K562 (cell line): Measurements from ENCODE around the gene PRRC2B.

ENCODE experiments used
- EZH2 ChIP-seq: IDR thresholded peaks from 2 replicates; pipeline ENCODE4 v1.6.1; 2012; ENCODE audit warnings: low read depth, mild to moderate bottlenecking, inconsistent platforms, low read length, borderline replicate concordance
- KAT2B ChIP-seq: IDR thresholded peaks from one replicate; pipeline ENCODE4 v1.6.1; 2012; ENCODE audit warnings: low read depth, mild to moderate bottlenecking, control low read depth, inconsistent platforms, low read length, moderate library complexity
- POLR2AphosphoS5 ChIP-seq: IDR thresholded peaks from 2 replicates; pipeline ENCODE4 v1.6.1; 2011; ENCODE audit warnings: mild to moderate bottlenecking, low read depth, low read length, moderate library complexity; ENCODE audit not compliant: control insufficient read depth, insufficient read depth
- ZNF274 ChIP-seq: IDR thresholded peaks from 2 replicates; pipeline ENCODE4 v1.6.1; 2011; ENCODE audit warnings: low read depth, mild to moderate bottlenecking, low read length, moderate library complexity, borderline replicate concordance
- TF ChIP-seq, protein P1 (sequence below): sonication (generic); formaldehyde crosslinking; IDR thresholded peaks from 2 replicates; pipeline ENCODE4 v1.8.0; 2023; ENCODE audit warnings: mild to moderate bottlenecking, missing genetic modification reagents

DNA sequence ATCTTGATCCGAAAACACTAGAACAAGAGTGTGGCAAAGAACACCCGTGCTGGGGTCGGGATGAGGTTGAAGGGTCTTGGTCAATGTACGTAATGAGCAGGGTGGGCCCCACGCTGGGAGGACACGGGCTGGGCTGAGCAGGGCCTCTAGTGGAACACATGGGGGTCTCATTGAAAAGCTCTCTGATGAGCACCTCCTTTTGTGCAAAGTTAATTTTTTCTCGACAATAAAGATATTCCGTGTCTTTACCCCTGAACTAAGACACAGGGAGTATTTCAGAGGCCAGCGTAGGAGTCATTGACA, 129.2 kb downstream of the PRRC2B start:
- TF ChIP-seq ZNF274 (no peak), KAT2B (no peak), POLR2AphosphoS5 (no peak), EZH2 (no peak)
- TF ChIP-seq, protein P1, sequence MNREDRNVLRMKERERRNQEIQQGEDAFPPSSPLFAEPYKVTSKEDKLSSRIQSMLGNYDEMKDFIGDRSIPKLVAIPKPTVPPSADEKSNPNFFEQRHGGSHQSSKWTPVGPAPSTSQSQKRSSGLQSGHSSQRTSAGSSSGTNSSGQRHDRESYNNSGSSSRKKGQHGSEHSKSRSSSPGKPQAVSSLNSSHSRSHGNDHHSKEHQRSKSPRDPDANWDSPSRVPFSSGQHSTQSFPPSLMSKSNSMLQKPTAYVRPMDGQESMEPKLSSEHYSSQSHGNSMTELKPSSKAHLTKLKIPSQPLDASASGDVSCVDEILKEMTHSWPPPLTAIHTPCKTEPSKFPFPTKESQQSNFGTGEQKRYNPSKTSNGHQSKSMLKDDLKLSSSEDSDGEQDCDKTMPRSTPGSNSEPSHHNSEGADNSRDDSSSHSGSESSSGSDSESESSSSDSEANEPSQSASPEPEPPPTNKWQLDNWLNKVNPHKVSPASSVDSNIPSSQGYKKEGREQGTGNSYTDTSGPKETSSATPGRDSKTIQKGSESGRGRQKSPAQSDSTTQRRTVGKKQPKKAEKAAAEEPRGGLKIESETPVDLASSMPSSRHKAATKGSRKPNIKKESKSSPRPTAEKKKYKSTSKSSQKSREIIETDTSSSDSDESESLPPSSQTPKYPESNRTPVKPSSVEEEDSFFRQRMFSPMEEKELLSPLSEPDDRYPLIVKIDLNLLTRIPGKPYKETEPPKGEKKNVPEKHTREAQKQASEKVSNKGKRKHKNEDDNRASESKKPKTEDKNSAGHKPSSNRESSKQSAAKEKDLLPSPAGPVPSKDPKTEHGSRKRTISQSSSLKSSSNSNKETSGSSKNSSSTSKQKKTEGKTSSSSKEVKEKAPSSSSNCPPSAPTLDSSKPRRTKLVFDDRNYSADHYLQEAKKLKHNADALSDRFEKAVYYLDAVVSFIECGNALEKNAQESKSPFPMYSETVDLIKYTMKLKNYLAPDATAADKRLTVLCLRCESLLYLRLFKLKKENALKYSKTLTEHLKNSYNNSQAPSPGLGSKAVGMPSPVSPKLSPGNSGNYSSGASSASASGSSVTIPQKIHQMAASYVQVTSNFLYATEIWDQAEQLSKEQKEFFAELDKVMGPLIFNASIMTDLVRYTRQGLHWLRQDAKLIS (CRISPR knock-in tag) = no peak
